DMS 273 (cell line): ENCODE data around the gene DENND6B.

Experiments
- DNase-seq: peaks from one replicate; lab custom pipeline; 2025; ENCODE audit not compliant: unreplicated experiment; lab: John Stamatoyannopoulos, UW

DENND6B gene

DNA sequence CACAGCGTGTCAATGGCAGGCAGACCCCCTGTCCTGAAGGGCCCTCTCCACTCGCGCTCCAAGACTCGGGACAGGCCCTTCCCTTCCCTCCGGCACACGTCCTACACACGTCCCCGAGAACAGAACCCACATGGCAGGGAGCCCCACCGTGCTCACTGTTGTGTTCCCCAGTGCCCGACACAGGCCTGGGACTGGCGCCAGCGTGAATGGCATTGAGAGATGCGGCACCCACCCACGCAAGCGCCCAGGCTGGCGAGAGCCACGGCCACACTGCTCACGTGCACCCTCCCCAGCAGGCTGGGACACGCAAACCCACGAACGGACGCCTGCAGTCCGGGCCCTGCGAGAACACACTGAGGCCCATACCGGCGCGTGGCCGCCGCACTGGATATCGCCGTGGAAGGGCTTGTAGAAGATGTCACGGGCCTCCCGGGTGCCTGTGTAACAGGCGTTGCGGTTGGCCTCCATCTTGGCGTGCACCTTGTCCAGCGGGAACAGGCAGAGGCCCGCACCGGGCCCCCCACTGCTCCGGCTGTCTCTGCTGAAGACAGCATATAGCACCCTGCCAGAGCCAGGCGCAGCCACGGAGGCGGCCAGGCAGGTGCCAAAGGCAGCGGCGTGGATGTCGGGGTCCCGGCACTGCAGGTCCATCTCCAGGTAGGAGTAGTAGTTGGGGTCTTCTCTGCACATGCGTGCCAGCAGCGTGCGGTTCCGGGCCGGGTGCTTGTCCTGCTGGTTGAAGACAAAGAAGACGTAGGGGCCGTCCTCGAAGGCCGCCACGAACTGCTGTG lies 37.5 kb downstream of the DENND6B start:
- no peak for DNase-seq

DNA sequence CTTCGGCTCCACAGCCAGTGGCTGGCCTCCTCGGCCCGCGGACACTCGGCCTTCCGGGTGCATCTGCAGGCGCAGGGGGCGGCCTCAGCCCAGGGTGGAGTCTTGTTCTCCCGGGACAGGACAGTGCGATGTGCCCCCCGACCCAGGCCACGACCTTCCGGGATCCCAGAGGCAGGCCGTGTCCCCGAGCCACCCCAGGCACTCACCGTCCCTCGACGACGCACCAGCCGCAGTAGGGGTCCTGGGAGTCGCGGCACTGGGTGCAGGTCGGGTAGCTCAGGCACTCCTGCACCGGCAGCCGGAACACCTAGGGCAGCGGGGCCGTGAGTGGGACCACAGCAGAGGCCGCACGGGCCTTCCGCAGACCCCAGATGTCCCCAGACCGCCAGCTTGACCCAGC lies 39.1 kb downstream of the DENND6B start:
- no peak for DNase-seq

DNA sequence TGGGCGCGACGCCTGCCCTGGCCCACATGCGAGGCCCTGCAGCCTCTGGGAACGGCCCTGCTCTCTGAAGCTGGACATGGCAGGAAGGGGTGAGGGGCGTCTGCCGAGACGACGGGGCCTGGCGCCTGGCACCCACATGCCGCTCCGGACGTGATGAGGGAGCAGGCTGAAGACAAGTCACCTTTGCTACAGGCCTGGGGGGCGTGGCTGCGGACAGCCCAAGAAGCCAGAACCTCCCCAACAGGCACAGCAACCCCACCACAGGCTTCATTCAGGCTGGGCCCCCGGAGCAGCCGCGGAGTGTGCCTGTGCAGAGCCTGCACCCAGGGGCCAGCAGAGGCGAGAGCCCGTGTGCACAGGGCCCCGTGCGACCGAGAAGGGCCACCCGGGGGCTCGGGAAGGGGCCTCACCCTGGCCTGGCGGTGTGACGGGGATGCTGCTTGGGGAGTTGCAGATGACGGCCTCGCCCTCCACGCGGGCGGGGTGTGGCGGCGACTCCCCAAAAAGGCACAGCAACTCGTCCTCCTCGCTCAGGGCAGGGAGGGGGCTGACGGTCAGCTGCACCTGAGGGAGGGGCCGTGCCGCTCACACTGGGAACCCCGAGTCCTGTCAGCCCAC lies 40.0 kb downstream of the DENND6B start:
- DNase-seq, result no peak

DNA sequence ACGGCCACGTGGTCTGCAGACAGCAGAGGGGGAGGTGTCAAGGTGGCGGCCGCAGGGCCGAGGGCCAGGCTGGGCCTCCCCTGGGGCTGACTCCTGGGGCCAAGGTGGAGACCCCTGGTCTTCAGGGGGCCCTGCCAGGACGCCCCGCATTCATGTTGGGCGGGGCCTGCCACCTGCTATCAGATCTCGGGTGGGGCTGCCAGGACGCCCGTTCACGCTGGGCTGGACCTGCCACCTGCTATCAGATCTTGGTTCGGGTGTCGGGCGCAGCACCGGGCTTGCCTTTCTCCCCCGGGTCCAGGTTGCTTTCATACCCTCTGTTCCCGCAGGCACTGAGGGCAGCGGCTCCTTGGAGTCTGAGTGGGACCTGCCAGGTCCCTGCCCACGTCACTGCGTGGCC lies 40.5 kb downstream of the DENND6B start:
- DNase-seq, result no peak

DNA sequence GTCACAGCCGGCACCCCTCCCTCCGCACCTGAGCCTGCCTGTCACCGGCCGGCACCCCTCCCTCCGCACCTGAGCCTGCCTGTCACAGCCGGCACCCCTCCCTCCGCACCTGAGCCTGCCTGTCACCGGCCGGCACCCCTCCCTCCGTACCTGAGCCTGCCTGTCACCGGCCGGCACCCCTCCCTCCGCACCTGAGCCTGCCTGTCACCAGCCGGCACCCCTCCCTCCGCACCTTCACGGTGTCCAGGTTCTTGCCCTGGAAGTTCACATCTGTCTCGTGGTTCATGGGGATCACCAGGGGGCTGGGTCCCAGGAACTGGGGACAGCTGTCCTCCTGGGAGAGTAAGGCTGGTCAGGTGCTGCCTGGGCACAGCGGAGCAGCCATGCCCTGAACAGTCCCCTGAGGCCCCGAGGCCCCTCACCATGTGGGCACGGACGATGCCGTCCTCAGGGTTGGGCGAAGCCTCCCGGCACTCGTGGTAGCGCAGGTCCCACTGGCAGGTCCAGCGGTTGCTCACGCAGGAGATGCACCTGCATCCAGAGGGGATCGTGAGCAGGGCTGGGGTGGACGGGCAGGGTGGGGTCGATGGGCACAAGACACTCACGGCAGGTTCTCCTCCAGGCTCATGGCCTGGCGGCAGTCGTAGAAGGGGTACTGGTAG lies 41.1 kb downstream of the DENND6B start:
- no peak for DNase-seq

DNA sequence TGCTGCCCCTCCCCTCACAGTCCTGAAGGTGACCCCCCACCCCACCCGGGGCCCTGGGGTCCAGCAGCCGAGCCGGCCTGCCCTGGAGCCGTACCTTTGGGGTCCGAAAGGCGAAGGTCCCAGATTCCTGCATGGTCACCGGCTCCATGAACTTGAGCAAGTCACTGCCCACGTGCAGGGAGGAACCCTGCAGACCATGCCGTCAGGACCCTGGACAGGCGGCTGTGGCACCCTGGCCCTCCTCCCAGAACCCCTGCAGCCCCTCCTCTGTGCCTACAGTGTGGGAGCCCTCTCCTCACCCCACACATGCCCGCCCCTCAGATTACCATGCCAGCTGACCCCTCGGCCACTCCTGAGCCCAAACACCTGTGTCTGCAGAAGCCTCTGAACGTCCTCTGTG lies 42.3 kb downstream of the DENND6B start:
- DNase-seq, result no peak

DNA sequence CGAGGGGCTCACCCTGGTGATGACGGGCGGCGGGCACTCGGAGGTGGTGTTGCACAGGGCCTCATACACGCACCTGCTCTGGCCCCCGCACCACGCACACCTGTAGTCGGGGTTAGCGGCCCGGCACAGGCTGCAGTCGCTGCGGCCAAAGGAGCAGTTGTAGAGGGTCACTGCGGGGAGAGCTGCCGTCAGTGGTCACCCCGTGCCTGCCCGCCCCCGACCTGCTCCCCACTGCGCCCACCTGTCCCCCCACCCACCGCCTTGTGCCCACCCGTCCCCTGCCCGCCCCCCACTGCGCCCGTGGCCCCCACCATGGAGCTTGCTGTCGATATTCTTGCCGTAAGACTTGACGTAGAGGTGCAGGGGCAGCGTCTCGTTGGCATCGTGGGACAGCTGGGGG lies 43.0 kb downstream of the DENND6B start:
- no peak for DNase-seq

DNA sequence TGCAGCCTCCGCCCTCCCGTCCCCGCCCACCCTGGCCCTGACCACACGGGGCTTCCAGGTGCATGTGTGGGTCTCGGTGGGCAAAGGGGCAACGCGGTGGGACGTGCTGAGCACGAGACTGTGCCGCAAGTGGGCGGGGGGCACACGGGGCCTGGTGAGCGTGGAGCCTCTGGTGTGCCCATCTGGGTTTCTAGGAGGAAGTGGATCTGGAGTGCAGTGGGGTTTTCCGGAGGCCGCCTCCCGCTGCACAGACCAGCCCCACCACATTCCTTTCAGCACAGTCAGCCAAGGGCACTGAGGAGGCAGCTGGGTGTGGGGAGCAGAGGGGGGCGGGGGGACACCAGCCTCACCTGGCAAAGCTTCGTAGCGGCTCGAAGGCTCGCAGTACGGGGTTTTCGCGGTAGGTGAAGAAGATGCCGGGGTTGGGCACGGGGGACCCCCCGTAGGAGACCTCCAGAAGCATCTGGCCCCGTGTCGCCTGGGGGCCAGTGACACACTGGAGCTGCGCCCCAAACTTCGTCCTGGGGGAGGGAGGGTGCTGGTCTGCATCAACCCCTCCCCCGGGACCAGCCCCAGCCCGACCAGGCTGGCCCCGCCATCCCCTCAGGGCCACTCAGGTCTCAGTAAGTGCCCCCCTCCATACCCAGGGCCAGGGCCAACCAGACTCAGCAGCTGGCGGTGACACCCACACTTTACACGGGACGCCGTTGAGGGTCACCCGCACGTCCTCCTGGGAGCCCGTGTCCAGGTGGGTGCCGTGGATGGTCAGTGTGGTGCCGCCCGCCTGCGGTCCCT lies 44.3 kb downstream of the DENND6B start:
- no peak for DNase-seq

DNA sequence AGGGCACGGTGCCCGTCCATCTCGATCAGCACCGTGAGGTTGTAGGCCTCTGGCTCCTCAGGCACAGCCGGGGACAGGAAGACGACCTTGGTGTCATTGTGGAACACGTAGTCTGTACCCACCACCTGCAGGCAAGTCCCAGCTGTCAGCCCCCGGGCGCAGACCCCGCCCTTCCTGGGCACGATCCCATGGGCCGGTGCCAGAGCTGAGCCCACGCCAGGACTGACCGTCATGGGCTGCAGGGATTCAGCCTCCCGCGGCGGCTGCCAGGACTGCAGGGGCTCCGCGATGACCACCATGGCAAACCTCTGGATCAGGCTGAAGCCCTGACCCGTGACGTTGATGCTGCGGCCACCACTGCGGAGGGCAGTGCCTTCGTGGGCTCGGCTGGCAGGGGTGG lies 44.9 kb downstream of the DENND6B start:
- DNase-seq, result no peak

DNA sequence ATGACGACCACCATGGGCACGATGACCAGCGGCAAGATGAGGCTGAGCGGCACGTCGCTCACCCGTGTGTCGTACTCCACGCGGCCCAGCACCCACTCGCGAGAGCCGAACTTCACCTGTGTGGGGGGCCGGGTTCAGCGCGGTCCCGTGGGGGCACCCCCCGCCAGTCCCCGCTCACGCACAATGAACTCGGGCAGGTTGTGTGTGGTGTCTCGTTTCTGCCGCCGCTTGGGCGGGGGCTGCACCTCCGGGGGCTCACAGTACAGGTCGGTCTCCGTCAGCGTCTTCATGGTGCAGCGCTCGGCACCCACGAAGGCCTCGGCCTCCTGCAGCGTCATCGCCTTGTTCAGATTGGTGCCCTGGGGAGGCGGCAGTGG lies 45.4 kb downstream of the DENND6B start:
- no peak for DNase-seq

DNA sequence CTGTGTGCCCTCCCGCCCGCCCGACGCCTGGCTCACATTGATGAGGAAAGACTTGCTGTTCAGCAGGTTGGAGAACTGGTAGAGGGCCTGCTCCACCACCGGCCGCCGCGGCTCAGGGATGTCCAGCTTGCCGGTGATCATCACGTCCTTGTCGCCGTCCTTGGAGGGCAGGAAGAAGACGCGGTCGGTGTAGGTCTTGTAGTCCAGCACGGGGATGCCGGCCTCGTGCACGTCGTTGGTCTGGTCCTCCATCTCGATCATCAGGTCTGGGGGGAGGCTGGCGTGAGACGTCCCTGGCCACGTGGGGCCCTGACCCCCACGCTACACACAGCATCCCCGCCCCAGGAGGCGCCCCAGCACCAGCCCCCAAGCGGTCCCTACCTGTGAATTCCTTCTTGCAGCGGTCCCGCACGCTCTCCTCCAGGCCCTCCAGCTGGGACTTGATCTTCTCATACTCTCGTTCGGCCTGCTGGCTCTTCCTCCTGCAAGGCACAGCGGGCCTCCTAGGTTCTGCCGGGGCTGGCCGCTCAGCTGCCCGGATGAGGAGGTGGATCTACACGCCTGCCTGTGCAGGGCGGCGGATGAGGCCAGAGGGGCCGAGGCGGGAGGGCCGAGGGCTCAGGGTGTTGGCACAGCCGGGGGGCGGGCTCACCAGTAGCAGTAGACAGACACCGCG lies 46.0 kb downstream of the DENND6B start:
- DNase-seq, result no peak

DNA sequence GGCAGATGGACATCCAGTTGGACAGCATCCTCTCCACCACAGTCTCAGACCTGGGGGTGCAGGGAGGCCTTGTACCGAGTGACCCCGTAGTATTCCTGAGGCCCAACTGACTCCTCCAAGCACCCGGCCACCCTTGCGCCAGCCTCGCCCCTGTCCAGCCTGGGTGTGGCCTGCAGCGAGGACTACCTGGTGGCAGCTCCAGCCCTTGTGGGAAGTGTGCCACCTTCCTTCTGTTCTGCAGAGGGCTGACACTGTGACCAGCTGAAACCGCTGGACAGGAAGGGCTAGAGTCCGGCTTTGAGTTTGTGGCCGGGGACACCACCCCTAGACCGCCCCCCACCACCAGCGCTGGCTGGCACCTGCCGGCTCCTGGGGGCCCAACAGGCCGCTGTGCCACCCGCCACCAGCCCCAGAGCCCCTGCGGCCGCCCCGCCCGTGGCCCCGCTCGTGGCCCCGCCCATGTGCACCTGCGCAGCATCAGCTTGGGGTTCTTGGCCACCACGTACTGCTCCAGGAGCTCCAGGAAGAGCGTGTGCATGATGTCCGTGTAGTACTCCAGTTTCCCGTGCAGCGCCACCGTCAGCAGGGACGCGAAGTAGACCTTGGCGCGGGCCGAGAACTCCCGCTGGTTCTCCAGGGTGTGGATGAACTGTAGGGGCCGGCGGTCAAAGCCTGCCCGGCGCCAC lies 46.6 kb downstream of the DENND6B start:
- DNase-seq, result no peak

DNA sequence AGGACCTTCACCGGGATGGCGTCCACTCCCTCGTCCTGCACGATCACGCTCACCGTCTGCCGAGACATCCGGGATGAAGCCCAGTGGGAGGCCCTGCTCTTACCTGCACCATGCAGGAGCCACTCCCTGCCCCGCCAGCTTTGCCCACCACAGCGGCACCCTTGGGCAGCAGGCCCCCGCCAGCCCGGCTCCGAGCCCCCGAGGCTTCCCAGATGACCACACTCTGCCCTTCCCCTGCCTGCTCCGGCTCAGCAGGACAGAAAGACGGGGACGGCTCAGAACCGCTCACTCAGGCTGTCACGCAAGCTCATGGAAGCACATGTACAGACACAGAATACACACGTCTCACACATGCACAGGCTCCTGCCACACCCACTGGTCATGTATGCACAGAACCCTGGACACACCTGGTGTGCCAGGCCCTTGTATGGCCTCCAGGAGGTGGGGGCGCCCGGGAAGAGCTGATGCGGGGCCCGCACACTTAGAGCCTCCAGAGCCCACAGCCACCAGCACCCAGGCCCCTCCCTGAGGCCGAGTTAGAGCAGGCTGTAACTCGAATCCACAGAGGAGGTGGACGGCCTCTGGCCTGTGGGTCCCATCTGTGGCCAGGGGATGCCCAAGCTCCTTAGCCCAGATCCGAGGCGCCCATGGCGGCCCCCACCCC lies 47.7 kb downstream of the DENND6B start:
- DNase-seq, result no peak

DNA sequence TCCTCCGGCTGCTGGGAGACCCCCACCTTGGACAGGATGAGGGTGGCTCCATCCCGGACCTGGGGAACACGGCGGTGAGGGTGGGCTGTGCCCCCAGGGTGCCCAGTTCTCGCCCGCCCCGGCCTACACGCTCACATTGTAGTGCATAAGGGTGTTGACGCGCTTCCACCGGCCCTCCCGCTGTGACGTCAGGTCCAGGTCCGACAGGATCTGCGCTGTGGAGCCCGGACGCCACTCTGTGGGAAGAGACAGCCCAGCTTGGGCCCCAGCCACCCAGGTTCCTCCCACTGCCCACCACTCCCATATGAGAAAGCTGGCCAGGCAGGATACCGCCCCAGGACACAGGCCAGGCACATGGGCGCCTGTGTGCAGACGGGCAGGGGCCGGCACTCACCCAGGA lies 48.4 kb downstream of the DENND6B start:
- DNase-seq, result no peak

DNA sequence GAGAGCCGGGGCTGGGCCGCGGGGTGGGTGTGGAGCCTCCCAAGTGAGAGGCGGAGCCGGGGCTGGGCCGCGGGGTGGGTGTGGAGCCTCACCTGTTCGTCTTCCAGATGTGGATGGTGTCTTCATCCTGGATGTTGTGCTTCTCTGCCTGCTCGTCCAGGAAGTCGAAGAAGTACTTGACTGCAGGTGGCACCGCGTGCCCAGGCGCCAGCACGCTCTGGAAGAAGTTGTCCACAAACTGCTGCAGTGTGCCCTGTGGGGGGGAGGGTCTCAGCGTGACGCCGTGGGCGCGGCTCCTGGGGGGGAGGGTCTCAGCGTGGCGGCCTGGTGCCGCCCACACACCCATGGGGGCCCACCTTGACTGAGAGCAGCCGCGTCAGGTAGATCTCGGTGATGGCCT lies 49.1 kb downstream of the DENND6B start:
- no peak for DNase-seq

DNA sequence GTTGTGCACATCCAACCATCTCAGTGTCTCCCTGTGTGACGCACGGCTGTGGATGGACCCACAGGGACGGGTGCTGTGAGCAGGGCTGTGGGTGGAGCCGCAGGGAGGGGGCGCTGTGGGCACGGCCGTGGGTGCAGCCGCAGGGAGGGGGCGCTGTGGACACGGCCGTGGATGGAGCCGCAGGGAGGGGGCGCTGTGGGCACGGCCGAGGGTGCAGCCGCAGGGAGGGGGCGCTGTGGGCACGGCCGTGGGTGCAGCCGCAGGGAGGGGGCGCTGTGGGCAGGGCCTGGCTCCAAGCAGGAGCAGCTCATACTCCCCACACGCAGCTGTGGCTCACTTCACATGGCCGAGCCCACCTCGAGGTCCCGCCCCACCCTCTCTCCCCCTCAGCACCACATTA lies 50.7 kb downstream of the DENND6B start:
- DNase-seq, result peak; percentile 55

DNA sequence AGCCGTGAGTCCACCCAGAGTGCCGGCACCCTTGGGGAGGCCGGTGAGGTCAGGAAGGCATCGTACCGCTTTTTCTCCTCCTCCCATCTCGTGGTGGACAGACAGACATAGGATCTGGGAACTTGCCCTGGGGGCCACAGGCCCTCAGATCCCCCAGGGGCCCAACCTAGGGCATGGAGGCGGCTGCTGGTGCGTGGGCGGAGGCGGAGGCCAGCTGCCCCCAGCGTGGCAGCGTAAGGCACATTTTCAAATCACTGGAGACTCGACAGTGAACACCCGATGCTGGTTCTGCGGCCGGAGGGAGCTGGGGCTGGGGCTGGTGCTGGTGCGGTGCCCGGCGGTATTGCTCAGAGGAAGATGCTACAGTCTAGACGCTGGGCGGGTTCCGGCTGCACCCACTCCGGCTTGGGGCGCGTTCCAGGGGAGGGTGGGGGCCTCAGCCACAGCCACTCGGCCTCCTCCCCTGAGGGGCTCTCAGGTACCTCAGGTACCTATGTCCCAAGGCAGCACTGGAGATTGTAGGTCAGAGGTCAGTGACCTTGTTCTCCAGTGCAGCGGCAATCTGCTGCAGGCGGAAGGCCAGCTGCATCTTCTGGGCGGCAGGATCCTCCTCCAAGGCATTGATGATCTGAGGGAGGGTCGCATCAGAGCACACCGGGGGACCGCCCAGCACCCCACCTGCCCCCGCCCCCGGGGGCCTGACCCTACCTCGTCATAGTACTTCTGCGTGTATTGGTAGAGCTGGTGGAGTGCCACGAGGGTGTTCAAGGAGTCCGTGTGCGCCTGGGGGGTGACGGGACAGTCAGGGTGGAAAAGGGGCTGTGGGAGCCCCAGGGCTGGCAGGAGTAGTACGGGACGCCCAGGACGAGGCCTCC lies 51.4 kb downstream of the DENND6B start:
- no peak for DNase-seq

DNA sequence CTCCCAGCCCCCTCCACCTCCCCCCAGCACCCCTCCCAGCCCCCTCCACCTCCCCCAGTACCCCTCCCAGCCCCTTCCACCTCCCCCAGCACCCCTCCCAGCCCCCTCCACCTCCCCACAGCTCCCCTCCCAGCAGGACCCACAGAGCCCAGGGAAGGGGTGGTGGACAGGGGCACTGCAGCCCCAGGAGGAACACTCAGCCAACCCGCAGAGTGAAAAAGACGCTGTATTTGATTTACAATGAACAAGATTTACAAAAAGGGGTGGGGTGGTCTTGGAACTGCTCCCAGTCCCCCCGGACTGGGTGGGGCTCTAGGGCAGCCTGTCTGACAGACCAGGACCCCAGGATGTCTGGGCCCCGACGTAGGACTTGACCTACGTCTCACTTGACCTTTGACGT lies 52.0 kb downstream of the DENND6B start:
- peak; percentile 24 for DNase-seq

DNA sequence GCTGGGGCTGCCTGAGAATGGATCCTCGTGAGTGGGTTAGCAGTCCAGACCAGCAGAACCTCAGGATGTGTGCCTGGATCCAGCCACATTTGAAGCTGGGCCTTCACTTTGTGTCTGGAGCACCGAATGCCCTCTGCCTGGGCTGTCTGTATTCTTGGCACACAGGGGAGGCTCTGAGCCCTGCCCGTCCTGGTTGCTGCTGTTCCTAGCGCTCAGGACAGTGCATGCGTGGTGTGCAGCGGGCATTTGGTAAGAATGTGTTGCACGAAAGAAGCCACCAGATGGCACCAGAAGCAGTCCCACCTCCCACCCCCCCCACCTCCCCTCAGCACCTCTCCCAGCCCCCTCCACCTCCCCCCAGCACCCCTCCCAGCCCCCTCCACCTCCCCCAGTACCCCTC lies 52.5 kb downstream of the DENND6B start:
- peak; percentile 73 for DNase-seq
